Spleen (tissue), 11 donors: Measurements from ENCODE around the gene TBC1D25. TPM values are rescaled to one million over a fixed set of nuclear protein-coding genes. Genes with fewer than 3 reads are reported as not detected.
A peak's percentile ranks its signal among the peaks of the same experiment; 100 is the strongest.

Experiments
- DNase-seq: peaks from one replicate; pipeline ENCODE4 v3.0.0-alpha.2; 2020
- H3K27ac ChIP-seq, 8 donors: fragments of 200-600 bp; sonication (generic) in 7 of 8; 1 replicate in 4 of 8; 2 replicates in 4 of 8; pipeline versions ENCODE4 v1.5.0 to v1.8.0; 2016 to 2021; ENCODE audit warnings: inconsistent platforms in 4 of 8, mild to moderate bottlenecking in 4 of 8, moderate library complexity in 1 of 8
- H3K27me3 ChIP-seq, 7 donors: fragments of 200-600 bp; sonication (generic) in 6 of 7; replicated peaks in 1 of 7; 1 replicate in 4 of 7; 2 replicates in 3 of 7; pipeline versions ENCODE4 v1.5.0 to v1.8.0; 2016 to 2021; ENCODE audit warnings: inconsistent platforms in 3 of 7, mild to moderate bottlenecking in 1 of 7
- H3K36me3 ChIP-seq, 6 donors: fragments of 200-600 bp; sonication (generic) in 5 of 6; 1 replicate in 4 of 6; 2 replicates in 2 of 6; pipeline versions ENCODE4 v1.5.0 to v1.8.0; 2016 to 2021; ENCODE audit warnings: inconsistent platforms in 2 of 6
- H3K4me1 ChIP-seq, 6 donors: fragments of 200-600 bp; sonication (generic) in 5 of 6; 1 replicate in 3 of 6; 2 replicates in 3 of 6; pipeline versions ENCODE4 v1.5.0 to v1.8.0; 2016 to 2021; ENCODE audit warnings: inconsistent platforms in 3 of 6
- H3K4me3 ChIP-seq, 8 donors: fragments of 200-600 bp; sonication (generic) in 7 of 8; 1 replicate in 4 of 8; 2 replicates in 4 of 8; pipeline versions ENCODE4 v1.5.0 to v1.8.0; 2016 to 2021; ENCODE audit warnings: inconsistent platforms in 4 of 8, mild to moderate bottlenecking in 4 of 8, moderate library complexity in 2 of 8
- H3K9me3 ChIP-seq, 8 donors: fragments of 200-600 bp; sonication (generic) in 7 of 8; 1 replicate in 4 of 8; 2 replicates in 4 of 8; pipeline versions ENCODE4 v1.5.0 to v1.8.0; 2016 to 2021; ENCODE audit warnings: inconsistent platforms in 4 of 8
- CTCF ChIP-seq, 11 experiments: fragments of 200-600 bp in 7 of 11; fragments of 450-650 bp in 4 of 11; sonication (generic) in 4 of 11; IDR thresholded peaks in 8 of 11; conservative IDR thresholded peaks in 3 of 11; 1 replicate in 7 of 11; 2 replicates in 4 of 11; pipeline versions ENCODE4 v1.4.0 to v1.8.0; 2016 to 2021; ENCODE audit warnings: antibody characterized with exemption in 11 of 11, inconsistent platforms in 4 of 11, mild to moderate bottlenecking in 1 of 11
- POLR2A ChIP-seq, 3 donors: fragments of 450-650 bp; IDR thresholded peaks; one replicate each; pipeline ENCODE4 v1.5.1; 2017; ENCODE audit warnings: antibody characterized with exemption in 3 of 3, mild to moderate bottlenecking in 1 of 3
- POLR2AphosphoS5 ChIP-seq, 3 donors: sonication (generic); formaldehyde crosslinking; IDR thresholded peaks; one replicate each; pipeline ENCODE4 v1.5.1; 2017; ENCODE audit warnings: antibody characterized with exemption in 3 of 3
- WGBS, 5 donors: extraction: QIAGEN DNeasy Blood & Tissue Kit in 3 of 5; methylation state at CpG; one replicate each; pipeline versions ENCODE4 v1.1.5 to v1.1.7; 2013 to 2018; 5-methylcytosine and 5-hydroxymethylcytosine counted together
- intact Hi-C: fragments of 100-400 bp; cut with DNase I; formaldehyde crosslinking; loops from one replicate; pipeline ENCODE4 v1.15.0; 2023; ENCODE audit warnings: low total_unique reads
- polyA plus RNA-seq, 3 donors: library from polyadenylated mRNA; stranded (reverse); fragments of 200-250 nt; gene quantifications; one replicate each; pipeline ENCODE4 v1.2.1, GENCODE V29; 2013
- total RNA-seq, 7 donors: library from RNA; depleted of rRNA in 3 of 7; stranded (reverse); fragments of >200 nt in 3 of 7; fragmentation: NEBNext Ultra II Directional in 4 of 7; extraction: Animal tissue kit (Norgen Biotek cat#: 25700) in 4 of 7; gene quantifications; one replicate each; pipeline versions ENCODE4 v1.1.0 to v1.2.1, GENCODE V29; 2016 to 2021
- donor health status: healthy with polysubstance abuse.
- donor health status: DM: no; HTN: no; CAD: no; lungs with moderate emphysema.
- donor health status: DM: no; HTN: no; CAD: no.
- donor health status: Bipolar disorder and iron deficiency.
- donor health status: healthy.
- donor health status: DM: no; HTN: no; CAD: no.
- donor health status: DM: yes; HTN: yes; CAD: no.

TBC1D25 gene
- total and polyA plus RNA-seq, 10 donors: 4.0 to 19.1 (median 15.5) TPM

GRCh38 chrX:48559636-48560035 is 20.1 kb downstream of the TBC1D25 start:
- no peaks in the 10 kb centered on the region for H3K4me1 ChIP-seq
- no peak overlapping the region for H3K4me3 ChIP-seq
- no peak for TF ChIP-seq POLR2AphosphoS5 (IDR thresholded peaks at IDR 0.05)
- TF ChIP-seq CTCF (IDR thresholded peaks at IDR 0.05 in 8 of 11, conservative IDR thresholded peaks at IDR 0.05 in 3 of 11): no peak
- no peak for TF ChIP-seq POLR2A (IDR thresholded peaks at IDR 0.05)
- H3K36me3 ChIP-seq: peaks cover 0 to 93% (median 29%) of the 10 kb centered on the region in 6 donors
- intact Hi-C loops: no loop called here
- H3K9me3 ChIP-seq: no peaks in the 10 kb centered on the region
- no peaks in the 10 kb centered on the region for H3K27me3 ChIP-seq
- WGBS, 5 donors: 94 to 97% (median 97%) methylated on average over 21 to 24 of the region's 24 CpGs
- DNase-seq: no peak
- H3K27ac ChIP-seq: no peak overlapping the region

GRCh38 chrX:48560056-48560455 is 20.5 kb downstream of the TBC1D25 start:
- no peaks in the 10 kb centered on the region for H3K9me3 ChIP-seq
- no peak for DNase-seq
- no peak for TF ChIP-seq CTCF (IDR thresholded peaks at IDR 0.05 in 8 of 11, conservative IDR thresholded peaks at IDR 0.05 in 3 of 11)
- no peak for TF ChIP-seq POLR2A (IDR thresholded peaks at IDR 0.05)
- TF ChIP-seq POLR2AphosphoS5 (IDR thresholded peaks at IDR 0.05): no peak
- H3K27me3 ChIP-seq: no peaks in the 10 kb centered on the region
- intact Hi-C loops: no loop called here
- peaks cover 0 to 89% (median 29%) of the 10 kb centered on the region in 6 donors for H3K36me3 ChIP-seq
- 90 to 97% (median 95%) methylated on average over 5 to 14 of the region's 14 CpGs for WGBS, 5 donors
- no peaks in the 10 kb centered on the region for H3K4me1 ChIP-seq
- no peak overlapping the region for H3K4me3 ChIP-seq
- H3K27ac ChIP-seq: no peak overlapping the region

DNA sequence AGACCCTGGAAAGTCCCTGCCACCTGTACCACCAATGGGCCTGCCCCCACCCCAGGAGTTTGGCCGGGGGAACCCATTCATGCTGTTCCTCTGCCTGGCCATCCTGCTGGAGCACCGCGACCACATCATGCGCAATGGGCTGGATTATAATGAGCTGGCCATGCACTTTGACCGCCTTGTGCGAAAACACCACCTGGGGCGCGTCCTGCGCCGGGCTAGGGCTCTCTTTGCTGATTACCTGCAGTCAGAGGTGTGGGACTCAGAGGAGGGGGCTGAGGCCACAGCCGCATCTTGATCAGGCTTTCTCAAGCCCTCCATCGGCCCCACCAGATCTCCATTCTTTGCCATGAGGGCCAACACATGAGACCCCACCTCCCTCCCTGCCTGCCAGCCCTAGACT is 21.2 kb downstream of the TBC1D25 start:
- H3K27ac ChIP-seq: no peak overlapping the region
- DNase-seq: no peak
- no peaks in the 10 kb centered on the region for H3K27me3 ChIP-seq
- H3K4me1 ChIP-seq: no peaks in the 10 kb centered on the region
- H3K36me3 ChIP-seq: peaks cover 0 to 83% (median 27%) of the 10 kb centered on the region in 6 donors
- H3K4me3 ChIP-seq: no peak overlapping the region
- 94 to 97% (median 94%) methylated on average over 12 of the region's 12 CpGs; no CpG with 5 or more reads in 1 of the 5 donors for WGBS, 5 donors
- intact Hi-C loops: no loop called here
- TF ChIP-seq CTCF (IDR thresholded peaks at IDR 0.05 in 8 of 11, conservative IDR thresholded peaks at IDR 0.05 in 3 of 11) (no peak), POLR2AphosphoS5 (IDR thresholded peaks at IDR 0.05) (peak in 1 of 3 donors; percentile 12)
- no peaks in the 10 kb centered on the region for H3K9me3 ChIP-seq

DNA sequence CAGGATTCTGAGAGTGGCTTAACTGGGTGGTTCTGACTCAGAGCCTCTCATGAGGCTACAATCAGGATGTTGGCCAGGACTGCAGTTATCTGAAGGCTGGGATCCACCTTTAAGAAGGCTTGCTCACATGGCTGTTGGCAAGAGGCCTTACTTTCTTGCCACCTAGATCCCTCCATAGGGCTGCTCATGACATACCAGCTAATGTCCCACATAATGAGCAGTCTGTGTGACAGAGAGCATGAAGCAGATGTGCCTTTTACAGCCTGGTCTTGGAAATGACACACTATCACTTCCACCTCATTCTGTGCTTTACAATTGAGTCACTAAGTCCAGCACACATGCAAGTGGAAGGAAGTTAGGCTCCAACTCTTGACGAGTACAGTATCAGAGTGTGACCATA is 30.4 kb downstream of the TBC1D25 start:
- H3K9me3 ChIP-seq: no peaks in the 10 kb centered on the region
- peaks cover 0 to under 1% (median 0%) of the 10 kb centered on the region in 6 donors for H3K4me1 ChIP-seq
- no peak for TF ChIP-seq CTCF (IDR thresholded peaks at IDR 0.05 in 8 of 11, conservative IDR thresholded peaks at IDR 0.05 in 3 of 11)
- TF ChIP-seq POLR2A (IDR thresholded peaks at IDR 0.05): no peak
- peak in 1 of 3 donors; percentile 29 for TF ChIP-seq POLR2AphosphoS5 (IDR thresholded peaks at IDR 0.05)
- intact Hi-C loops: no loop called here
- DNase-seq: no peak
- no peaks in the 10 kb centered on the region for H3K27me3 ChIP-seq
- 40 to 63% (median 54%) methylated on average over 1 of the region's 1 CpG; no CpG with 5 or more reads in 1 of the 5 donors for WGBS, 5 donors
- H3K36me3 ChIP-seq: peaks cover 0 to under 1% (median 0%) of the 10 kb centered on the region in 6 donors
- peak overlapping the region in 1 of 8 donors; percentile 12 for H3K27ac ChIP-seq
- H3K4me3 ChIP-seq: no peak overlapping the region
